NCI-H2171 (cell line): ENCODE data around the gene MC5R.
"Not testable (repeated sequence)": the region's sequence is repeated elsewhere in the genome, so short reads cannot be mapped to it uniquely, and the experiment has no call there.

Source experiments
- DNase-seq: peaks from one replicate; lab custom pipeline; 2025; lab: John Stamatoyannopoulos, UW

Gene MC5R

DNA sequence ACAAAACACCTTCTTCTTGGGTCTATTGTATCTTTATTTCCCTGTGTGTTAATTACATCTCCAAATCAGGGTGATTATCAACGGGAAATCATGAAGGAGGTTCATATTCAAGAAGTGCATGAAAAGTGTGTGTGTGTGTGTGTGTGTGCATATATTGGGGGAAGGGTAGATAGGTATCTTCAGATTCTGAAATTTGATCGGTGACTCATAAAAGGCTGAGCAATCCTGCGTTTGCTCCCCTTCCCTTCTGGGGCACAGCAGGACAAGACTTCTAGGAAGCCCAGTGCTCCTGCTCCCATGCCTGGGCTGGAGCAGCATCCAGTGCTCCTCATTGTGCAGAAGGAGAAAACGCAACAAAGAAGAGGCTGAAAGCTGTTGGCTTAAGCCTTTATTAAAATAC is 25.8 kb downstream of the MC5R start:
- no peak for DNase-seq

- DNase-seq, result not testable (repeated sequence)
These were observed 38.9 kb downstream of the MC5R start for GRCh38 chr18:13862898-13863297.

- no peak for DNase-seq
These were observed 44.7 kb downstream of the MC5R start for GRCh38 chr18:13868501-13869271.

- DNase-seq, result no peak
These were observed 47.8 kb downstream of the MC5R start for GRCh38 chr18:13871701-13872100.

DNA sequence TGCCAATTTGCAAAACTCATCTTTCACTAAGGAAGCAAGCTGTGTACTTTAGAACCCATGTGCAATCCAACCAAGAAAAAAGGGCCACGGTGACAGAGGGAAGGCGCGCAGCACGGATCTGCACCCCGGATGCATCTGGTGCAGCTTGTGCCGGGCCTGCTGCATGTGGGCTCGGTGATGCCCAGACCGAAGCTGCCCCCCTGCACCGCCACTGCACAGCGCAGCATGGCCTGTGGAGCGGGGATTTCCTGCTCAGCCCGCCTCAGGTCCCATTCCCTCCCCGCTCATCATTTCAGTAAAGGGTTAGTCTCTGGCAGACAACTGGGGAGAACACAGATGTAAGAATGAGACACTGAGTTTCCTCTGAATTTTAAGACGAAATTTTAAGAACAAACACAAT is 48.4 kb downstream of the MC5R start:
- DNase-seq, result no peak

DNA sequence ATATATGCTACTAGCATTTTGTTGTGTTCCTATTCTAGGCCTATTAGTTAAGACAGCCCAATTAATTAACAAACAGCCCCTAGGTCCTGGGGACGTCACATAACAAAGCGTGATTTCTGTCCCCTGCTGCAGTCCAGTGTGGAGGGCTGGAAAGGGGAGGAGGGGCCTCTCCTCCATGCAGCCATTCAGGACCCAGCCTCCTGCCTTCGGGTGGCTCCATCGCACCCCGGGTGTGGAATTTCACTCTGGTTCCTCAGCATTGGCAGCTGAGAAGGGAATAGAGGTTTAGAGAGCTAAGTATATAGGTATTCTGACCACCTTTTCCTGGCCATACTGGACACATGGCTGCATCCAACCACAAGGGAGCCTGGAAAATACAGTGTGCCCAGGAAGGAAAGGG is 49.0 kb downstream of the MC5R start:
- no peak for DNase-seq

DNA sequence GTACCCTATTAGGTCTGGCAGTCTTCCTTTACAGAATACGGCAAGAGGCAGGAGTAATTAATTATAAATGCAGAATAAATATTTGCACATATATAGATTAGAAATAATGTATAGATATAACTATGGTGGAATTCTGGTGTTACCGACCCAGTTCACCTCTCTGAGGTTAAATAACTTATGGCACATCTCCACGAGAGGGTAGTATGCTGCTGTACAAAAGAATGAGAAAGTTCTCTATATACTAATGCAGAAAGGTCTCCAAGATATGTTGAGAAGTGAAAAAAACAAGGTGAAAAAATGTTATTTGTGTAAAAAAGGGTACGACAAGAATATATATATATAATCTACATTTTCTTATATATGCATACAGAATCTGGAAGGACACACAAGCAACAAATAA is 50.6 kb downstream of the MC5R start:
- no peak for DNase-seq
